Measurements from ENCODE around the gene FZD4. TPM values are rescaled to one million over a fixed set of nuclear protein-coding genes. Genes with fewer than 3 reads are reported as not detected.

FZD4 gene
- total and polyA plus RNA-seq, 11 donors, result 11.6 to 39.6 (median 21.1) TPM

- Histone ChIP-seq H3K4me1 (peaks cover 0 to 11% (median 7%) of the 10 kb centered on the region in 12 donors), H3K4me3 (no peak overlapping the region), H3K27me3 (no peaks in the 10 kb centered on the region), H3K36me3 (no peaks in the 10 kb centered on the region), H3K9me3 (no peaks in the 10 kb centered on the region), H3K27ac (peak overlapping the region in 1 of 12 donors; percentile 16)
- intact Hi-C loops (cut with DNase I), result no loop called here
- DNase-seq (peak in 1 of 5 donors; percentile 18), ATAC-seq (no peak)
- WGBS, 4 donors, result 40 to 57% (median 53%) methylated on average over 5 of the region's 5 CpGs
- no peak for TF ChIP-seq POLR2A (IDR thresholded peaks at IDR 0.05)
- TF ChIP-seq CTCF (IDR thresholded peaks at IDR 0.05), result no peak
Measured at GRCh38 chr11:86896441-86896841, 58.8 kb downstream of the FZD4 start.

Other genes starting within 250 kb of the FZD4 start
- gene PRSS23, start 154.9 kb downstream of the FZD4 start, total RNA-seq, result 10 to 100 TPM in 7 of 9 donors, 1 to 10 TPM in 2; 5.9 to 36.8 (median 18.3) TPM
- gene PRSS23, start 154.9 kb downstream of the FZD4 start, polyA plus RNA-seq, result 10 to 100 TPM in 1 of 2 donors, 1 to 10 TPM in 1; 3.0 to 15.9 TPM
- gene TMEM135, start 82.5 kb upstream of the FZD4 start, total RNA-seq, result 10 to 100 TPM; 11.6 to 22.7 (median 15.0) TPM
- 1 to 10 TPM; 3.9 to 6.0 TPM for gene TMEM135, start 82.5 kb upstream of the FZD4 start, polyA plus RNA-seq